ENCODE measurements around the gene ZGPAT. TPM values are rescaled to one million over a fixed set of nuclear protein-coding genes. Genes with fewer than 3 reads are reported as not detected.

The ZGPAT gene
- total RNA-seq, 1 donor from 2014 or later: 36.7 TPM

GRCh38 chr20:63682384-63683139 lies 25.3 kb upstream of the ZGPAT start:
- no peaks in the 10 kb centered on the region for H3K27me3 Mint-ChIP-seq (ENCODE audit: insufficient read depth)
- intact Hi-C loops (cut with micrococcal nuclease): no loop called here
- no peak for DNase-seq (ENCODE audit: low spot score)
- no peak overlapping the region for H3K27ac Mint-ChIP-seq
- no peaks in the 10 kb centered on the region for H3K4me1 Mint-ChIP-seq (ENCODE audit: low read depth)
- H3K9me3 Mint-ChIP-seq: no peaks in the 10 kb centered on the region
- H3K36me3 Mint-ChIP-seq (ENCODE audit: low read depth): peaks cover 11% of the 10 kb centered on the region
- no peak overlapping the region for H3K4me3 Mint-ChIP-seq

- no peaks in the 10 kb centered on the region for H3K4me1 Mint-ChIP-seq (ENCODE audit: low read depth)
- H3K27me3 Mint-ChIP-seq (ENCODE audit: insufficient read depth): no peaks in the 10 kb centered on the region
- H3K4me3 Mint-ChIP-seq: no peak overlapping the region
- H3K9me3 Mint-ChIP-seq: no peaks in the 10 kb centered on the region
- peaks cover 3% of the 10 kb centered on the region for H3K36me3 Mint-ChIP-seq (ENCODE audit: low read depth)
- intact Hi-C loops (cut with micrococcal nuclease): no loop called here
- H3K27ac Mint-ChIP-seq: no peak overlapping the region
- DNase-seq (ENCODE audit: low spot score): no peak
Measured at GRCh38 chr20:63685269-63686026, 22.4 kb upstream of the ZGPAT start.

- Mint-ChIP-seq H3K9me3 (no peaks in the 10 kb centered on the region), H3K4me3 (no peak overlapping the region), H3K4me1 (ENCODE audit: low read depth) (no peaks in the 10 kb centered on the region), H3K27ac (no peak overlapping the region), H3K27me3 (ENCODE audit: insufficient read depth) (no peaks in the 10 kb centered on the region), H3K36me3 (ENCODE audit: low read depth) (peaks cover 3% of the 10 kb centered on the region)
- DNase-seq (ENCODE audit: low spot score): no peak
- intact Hi-C loops (cut with micrococcal nuclease): no loop called here
Measured at GRCh38 chr20:63686094-63686491, 21.7 kb upstream of the ZGPAT start.

GRCh38 chr20:63686492-63687321 lies 21.1 kb upstream of the ZGPAT start:
- no peak for DNase-seq (ENCODE audit: low spot score)
- no peaks in the 10 kb centered on the region for H3K27me3 Mint-ChIP-seq (ENCODE audit: insufficient read depth)
- peaks cover 7% of the 10 kb centered on the region for H3K36me3 Mint-ChIP-seq (ENCODE audit: low read depth)
- H3K27ac Mint-ChIP-seq: no peak overlapping the region
- H3K4me1 Mint-ChIP-seq (ENCODE audit: low read depth): no peaks in the 10 kb centered on the region
- no peak overlapping the region for H3K4me3 Mint-ChIP-seq
- intact Hi-C loops (cut with micrococcal nuclease): no loop called here
- no peaks in the 10 kb centered on the region for H3K9me3 Mint-ChIP-seq

GRCh38 chr20:63687419-63688178 lies 20.2 kb upstream of the ZGPAT start:
- H3K36me3 Mint-ChIP-seq (ENCODE audit: low read depth): peaks cover 7% of the 10 kb centered on the region
- H3K4me1 Mint-ChIP-seq (ENCODE audit: low read depth): no peaks in the 10 kb centered on the region
- DNase-seq (ENCODE audit: low spot score): no peak
- no peaks in the 10 kb centered on the region for H3K27me3 Mint-ChIP-seq (ENCODE audit: insufficient read depth)
- no peak overlapping the region for H3K4me3 Mint-ChIP-seq
- intact Hi-C loops (cut with micrococcal nuclease): no loop called here
- no peaks in the 10 kb centered on the region for H3K9me3 Mint-ChIP-seq
- no peak overlapping the region for H3K27ac Mint-ChIP-seq

GRCh38 chr20:63688228-63689045 lies 19.4 kb upstream of the ZGPAT start:
- no peaks in the 10 kb centered on the region for H3K4me1 Mint-ChIP-seq (ENCODE audit: low read depth)
- intact Hi-C loops (cut with micrococcal nuclease): no loop called here
- no peaks in the 10 kb centered on the region for H3K9me3 Mint-ChIP-seq
- no peaks in the 10 kb centered on the region for H3K27me3 Mint-ChIP-seq (ENCODE audit: insufficient read depth)
- H3K36me3 Mint-ChIP-seq (ENCODE audit: low read depth): peaks cover 7% of the 10 kb centered on the region
- H3K4me3 Mint-ChIP-seq: no peak overlapping the region
- no peak overlapping the region for H3K27ac Mint-ChIP-seq
- DNase-seq (ENCODE audit: low spot score): no peak

- Mint-ChIP-seq H3K4me3 (no peak overlapping the region), H3K36me3 (ENCODE audit: low read depth) (peaks cover 7% of the 10 kb centered on the region), H3K27ac (no peak overlapping the region), H3K9me3 (no peaks in the 10 kb centered on the region), H3K4me1 (ENCODE audit: low read depth) (no peaks in the 10 kb centered on the region), H3K27me3 (ENCODE audit: insufficient read depth) (peaks cover 2% of the 10 kb centered on the region)
- DNase-seq (ENCODE audit: low spot score): no peak
- intact Hi-C loops (cut with micrococcal nuclease): no loop called here
Measured at GRCh38 chr20:63689046-63690002, 18.5 kb upstream of the ZGPAT start.

GRCh38 chr20:63690003-63690897 lies 17.6 kb upstream of the ZGPAT start:
- Mint-ChIP-seq H3K9me3 (no peaks in the 10 kb centered on the region), H3K27ac (no peak overlapping the region), H3K4me3 (no peak overlapping the region), H3K4me1 (ENCODE audit: low read depth) (no peaks in the 10 kb centered on the region), H3K27me3 (ENCODE audit: insufficient read depth) (peaks cover 2% of the 10 kb centered on the region), H3K36me3 (ENCODE audit: low read depth) (peaks cover 7% of the 10 kb centered on the region)
- DNase-seq (ENCODE audit: low spot score): no peak
- intact Hi-C loops (cut with micrococcal nuclease): no loop called here

- Mint-ChIP-seq H3K36me3 (ENCODE audit: low read depth) (peaks cover 8% of the 10 kb centered on the region), H3K27ac (no peak overlapping the region), H3K4me1 (ENCODE audit: low read depth) (no peaks in the 10 kb centered on the region), H3K9me3 (no peaks in the 10 kb centered on the region), H3K4me3 (no peak overlapping the region), H3K27me3 (ENCODE audit: insufficient read depth) (peaks cover 2% of the 10 kb centered on the region)
- no peak for DNase-seq (ENCODE audit: low spot score)
- intact Hi-C loops (cut with micrococcal nuclease): no loop called here
Measured at GRCh38 chr20:63690898-63691710, 16.7 kb upstream of the ZGPAT start.

Measured in activated T-helper 1 cell treated with anti-CD3 and anti-CD28 coated beads, Interleukin-12 subunit alpha, Interleukin-12 subunit beta, Interleukin-2, Interleukin-4 antibody, amounts not matched to agents 30 ng/mL and 10 ng/mL and 1 ng/mL, durations not matched to agents 14 hours and 24 hours and 36 hours (primary cell).